Measurements from ENCODE around the gene C7orf33.

- TF ChIP-seq, protein P1, sequence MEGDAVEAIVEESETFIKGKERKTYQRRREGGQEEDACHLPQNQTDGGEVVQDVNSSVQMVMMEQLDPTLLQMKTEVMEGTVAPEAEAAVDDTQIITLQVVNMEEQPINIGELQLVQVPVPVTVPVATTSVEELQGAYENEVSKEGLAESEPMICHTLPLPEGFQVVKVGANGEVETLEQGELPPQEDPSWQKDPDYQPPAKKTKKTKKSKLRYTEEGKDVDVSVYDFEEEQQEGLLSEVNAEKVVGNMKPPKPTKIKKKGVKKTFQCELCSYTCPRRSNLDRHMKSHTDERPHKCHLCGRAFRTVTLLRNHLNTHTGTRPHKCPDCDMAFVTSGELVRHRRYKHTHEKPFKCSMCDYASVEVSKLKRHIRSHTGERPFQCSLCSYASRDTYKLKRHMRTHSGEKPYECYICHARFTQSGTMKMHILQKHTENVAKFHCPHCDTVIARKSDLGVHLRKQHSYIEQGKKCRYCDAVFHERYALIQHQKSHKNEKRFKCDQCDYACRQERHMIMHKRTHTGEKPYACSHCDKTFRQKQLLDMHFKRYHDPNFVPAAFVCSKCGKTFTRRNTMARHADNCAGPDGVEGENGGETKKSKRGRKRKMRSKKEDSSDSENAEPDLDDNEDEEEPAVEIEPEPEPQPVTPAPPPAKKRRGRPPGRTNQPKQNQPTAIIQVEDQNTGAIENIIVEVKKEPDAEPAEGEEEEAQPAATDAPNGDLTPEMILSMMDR (conservative IDR thresholded peaks at IDR 0.05; ENCODE audit: low read length) = no peak
- no peak for TF ChIP-seq EZH2phosphoT487 (IDR thresholded peaks at IDR 0.05; ENCODE audit: borderline replicate concordance, low read depth, low read length)
These were observed 23.8 kb upstream of the C7orf33 start for GRCh38 chr7:148566736-148567135.
